ENCODE results near the gene SLC7A6. TPM values are rescaled to one million over a fixed set of nuclear protein-coding genes. Genes with fewer than 3 reads are reported as not detected.

Gene SLC7A6
- total RNA-seq, 1 donor from 2014 or later = 22.6 TPM

DNA sequence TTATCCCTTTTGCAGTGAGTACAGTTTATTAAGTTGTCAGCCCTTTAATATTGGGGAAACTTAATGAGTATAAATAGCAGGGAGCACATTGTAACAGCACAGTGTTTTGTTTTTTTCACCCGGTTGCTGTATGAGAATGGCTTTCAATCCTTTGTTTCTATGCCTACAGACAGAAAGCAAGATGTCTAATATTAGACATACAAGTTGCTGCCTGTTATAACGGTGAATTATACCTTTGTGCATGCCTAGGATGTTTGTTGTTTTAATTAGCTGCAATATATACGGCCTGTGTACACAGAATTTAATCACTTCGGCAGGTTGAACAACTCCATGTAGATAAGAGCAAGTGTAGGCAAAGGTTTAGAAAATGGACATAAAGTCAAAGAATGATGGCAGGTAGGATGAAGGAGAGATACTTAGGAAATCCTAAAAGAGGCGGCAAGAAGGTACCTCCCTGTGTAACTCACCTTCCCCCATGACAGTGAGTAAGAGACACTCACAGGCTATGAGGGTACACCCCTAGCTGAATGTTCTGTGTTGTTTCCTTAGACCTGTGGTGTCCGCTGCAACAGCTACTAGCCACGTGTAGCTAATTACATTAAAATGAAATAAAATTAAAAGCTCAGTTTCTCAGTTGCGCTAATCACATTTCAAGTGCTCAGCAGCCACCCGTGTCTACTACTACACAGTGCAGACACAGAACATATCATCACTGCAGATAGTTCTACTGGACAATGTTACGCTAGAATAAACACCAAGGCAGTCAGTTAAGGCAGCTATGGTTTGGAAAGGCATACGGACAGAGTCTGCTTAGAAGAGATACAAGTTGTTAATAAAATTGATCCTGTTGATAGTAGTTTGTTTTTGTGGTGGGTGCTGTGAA is 35.5 kb downstream of the SLC7A6 start:
- DNase-seq (ENCODE audit: low spot score) = no peak

DNA sequence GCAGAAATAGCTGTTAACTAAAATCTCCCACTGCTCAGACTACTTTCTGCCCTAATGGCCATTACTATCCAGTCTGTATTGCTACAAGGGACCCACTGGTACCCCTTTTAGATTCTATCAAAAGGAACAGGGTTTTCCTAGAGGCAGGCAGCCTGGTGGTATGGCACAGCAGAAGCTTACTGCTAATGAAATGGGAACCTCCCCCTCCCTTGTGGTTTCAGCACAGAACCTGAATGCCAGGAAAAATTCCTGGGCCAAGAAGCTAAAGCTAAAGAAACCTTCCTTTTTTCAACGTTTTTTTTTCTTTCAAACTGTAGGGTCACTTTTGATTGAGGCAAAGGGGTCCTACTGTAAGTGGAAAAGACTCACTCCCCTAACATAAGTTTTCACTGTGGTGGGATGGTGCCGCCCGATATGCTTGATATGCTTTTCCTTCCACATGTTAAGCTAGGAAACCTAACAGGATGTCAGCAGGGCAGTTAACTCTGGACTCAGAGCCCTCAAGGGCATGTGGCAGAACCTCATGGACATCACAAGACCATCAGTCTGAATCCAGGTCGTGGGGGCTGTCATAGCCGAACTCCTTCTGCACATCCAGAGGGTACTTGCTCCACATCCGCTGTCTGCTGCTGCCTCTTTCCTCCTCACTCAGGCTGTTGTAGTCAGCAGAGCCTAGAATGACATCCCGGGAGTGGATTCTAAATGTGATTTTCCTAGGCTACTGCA is 36.6 kb downstream of the SLC7A6 start:
- no peak for DNase-seq (ENCODE audit: low spot score)

DNA sequence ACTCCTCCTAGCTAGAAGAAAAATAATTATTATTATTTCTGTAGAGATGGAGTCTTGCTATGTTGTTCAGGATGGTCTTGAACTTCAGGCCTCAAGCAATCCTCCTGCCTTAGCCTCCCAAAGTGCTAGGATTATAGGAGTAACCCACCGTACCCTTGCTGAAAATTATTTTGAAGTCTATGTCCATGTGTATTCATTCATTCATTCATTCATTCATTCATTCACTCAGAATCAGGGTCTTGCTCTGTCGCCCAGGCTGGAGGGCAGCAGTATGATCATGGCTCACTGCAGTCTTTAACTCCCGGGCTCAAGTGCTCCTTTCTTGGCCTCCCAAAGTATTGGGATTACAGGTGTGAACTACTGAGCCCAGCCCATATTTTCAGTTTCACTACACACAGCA is 42.3 kb downstream of the SLC7A6 start:
- no peak for DNase-seq (ENCODE audit: low spot score)

DNA sequence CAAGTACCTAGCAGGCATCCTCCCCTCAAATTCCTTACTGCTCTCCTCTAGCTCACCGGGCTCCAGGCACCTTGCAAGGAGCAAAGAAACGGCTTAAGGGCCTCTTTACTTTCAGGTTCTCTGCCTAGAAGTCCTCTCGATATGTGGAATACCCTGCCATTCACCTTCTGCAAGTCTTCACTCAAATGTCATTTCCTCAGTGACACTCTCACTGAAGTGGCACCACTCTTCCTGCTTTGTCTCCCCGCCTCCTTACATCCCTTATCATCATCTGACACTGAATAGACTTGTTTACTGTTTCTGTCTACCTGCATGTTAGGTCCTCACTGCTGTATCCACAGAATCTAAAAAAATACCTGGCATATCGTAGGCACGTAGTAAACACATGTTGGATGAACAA is 45.5 kb downstream of the SLC7A6 start:
- no peak for DNase-seq (ENCODE audit: low spot score)

DNA sequence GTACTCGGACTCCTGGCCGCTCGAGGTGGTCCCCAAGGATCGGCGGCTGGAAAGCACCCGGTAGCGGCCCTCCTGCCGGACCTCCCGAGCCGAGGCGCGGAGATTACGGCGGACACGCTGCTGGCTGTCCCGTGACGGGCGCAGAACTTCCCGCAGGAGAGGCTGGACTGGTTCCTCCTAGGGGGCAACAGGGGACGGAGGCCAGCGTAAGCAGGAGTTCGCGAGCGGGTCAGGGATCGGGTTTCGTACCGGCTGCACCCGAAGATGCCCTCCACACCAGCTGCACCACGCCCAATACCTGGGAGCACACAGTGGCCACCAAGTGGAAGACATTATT is 46.1 kb downstream of the SLC7A6 start:
- no peak for DNase-seq (ENCODE audit: low spot score)

DNA sequence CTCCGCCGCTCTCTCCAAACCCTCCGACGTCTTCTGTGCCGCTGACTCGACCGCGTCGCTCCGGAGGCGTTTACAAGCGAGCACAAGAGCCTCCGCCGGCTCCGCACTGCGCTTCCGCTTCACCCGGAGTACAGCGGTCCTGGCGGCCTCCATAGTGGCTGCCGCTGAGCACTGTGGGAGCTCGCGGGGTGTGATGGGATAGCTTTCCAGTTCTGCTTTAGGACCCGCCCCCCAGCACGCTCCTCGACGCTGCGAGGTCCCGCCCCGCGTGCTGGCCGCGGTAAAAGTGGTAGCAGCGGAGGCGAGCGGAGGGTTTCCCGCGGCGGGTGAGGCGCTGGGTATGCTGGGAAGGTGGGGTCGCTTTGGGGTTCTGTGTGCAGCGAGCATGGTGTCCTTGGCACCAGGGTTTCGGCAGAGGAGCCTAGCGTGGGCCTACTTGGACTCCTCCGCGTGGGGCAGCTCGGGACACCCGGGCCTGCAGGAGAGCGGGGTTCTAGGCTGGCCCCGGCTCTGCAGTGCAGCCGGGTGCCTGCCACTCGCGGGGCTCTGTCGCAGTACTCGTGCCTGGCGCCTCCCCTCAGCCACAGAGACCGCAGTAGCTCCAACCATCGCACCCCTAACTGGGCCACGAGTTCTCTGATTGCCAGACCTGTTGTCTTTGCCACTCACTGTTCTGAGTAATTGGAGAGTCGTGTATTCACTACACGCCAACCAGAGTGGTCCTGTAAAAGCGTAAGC is 46.6 kb downstream of the SLC7A6 start, which contains the start of the genes PRMT7 and SLC7A6OS:
Gene PRMT7, plus strand, starts transcription at position 246 of the 738 bp plus-strand sequence. CDS start 4,961 bp downstream, outside the sequence.
Gene SLC7A6OS, minus strand, starts transcription at position 173 of the 738 bp plus-strand sequence. Its CDS starts 20 bp downstream, at position 153.
- DNase-seq (ENCODE audit: low spot score) = peak; percentile 95

DNA sequence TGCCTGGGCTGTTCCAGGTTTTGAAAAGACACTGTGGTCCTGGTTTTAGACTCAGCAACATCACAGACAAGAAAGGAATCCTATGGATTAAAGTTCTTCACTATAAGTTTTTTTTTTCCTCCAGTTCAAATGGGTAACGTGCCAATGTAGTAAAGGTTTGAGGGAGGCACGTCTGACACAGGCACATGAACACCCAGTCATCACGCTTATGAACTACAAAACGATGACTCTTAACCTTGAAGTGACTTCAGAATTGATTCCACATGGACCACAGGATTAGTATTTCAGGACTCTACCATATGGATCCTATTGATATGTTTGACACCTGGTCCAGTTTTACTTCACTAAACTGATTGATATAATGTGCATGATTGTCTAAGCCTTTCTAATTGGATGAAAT is 48.8 kb downstream of the SLC7A6 start:
- DNase-seq (ENCODE audit: low spot score) = no peak

DNA sequence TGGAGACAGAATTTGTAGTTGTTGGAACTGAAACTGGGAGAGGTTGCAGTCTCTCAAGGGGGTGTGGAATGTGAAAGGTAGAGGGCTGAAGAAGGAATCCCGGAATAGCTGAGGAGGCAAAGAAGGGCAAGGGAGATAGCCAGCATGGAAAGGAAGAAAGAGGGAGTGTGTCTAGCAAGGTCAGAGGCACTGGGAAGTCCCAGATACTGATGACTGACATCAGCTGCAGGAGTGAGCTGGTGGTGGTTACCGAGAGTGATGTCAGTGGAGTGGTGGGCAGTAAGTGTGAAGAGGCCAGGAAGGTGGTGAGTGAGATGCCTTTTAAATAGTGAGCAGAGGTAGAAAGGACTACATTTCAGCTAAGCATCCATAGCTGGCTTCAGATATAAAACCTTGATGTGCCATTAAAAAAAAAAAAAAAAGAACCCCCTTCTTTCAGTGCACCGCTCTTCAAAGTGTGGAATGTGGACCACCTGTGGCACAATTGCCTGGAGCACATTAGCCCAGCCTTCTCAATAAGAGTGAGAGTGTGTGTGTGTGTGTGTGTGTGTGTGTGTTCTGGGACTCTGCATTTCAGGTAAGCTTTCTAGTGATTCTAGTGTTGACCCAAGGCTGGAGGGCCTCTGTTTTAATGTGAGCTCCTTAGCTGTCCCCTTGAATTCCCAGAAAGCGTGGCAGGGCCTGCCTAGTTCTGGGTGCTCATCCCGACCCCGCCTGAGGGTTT is 55.0 kb downstream of the SLC7A6 start:
- no peak for DNase-seq (ENCODE audit: low spot score)

DNA sequence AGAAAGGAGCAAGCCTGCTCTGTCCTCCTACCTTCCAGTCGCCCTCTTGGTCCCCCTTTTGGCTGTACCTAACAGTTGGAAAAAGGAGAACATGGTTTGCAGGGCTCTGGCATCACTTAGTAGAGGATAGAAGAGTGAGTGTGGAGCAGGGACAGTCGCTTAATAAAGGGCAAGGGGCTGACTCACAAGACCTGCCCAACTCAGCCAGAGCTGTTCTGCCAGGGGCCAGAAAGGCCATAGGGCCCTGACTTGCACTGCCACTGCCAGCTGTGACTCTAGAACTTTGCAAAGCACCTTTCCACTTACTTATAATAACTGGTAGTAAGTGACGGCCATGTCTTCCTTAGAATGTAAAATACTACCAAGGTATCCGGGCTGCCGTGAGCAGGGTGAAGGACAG is 60.0 kb downstream of the SLC7A6 start:
- no peak for DNase-seq (ENCODE audit: low spot score)

DNA sequence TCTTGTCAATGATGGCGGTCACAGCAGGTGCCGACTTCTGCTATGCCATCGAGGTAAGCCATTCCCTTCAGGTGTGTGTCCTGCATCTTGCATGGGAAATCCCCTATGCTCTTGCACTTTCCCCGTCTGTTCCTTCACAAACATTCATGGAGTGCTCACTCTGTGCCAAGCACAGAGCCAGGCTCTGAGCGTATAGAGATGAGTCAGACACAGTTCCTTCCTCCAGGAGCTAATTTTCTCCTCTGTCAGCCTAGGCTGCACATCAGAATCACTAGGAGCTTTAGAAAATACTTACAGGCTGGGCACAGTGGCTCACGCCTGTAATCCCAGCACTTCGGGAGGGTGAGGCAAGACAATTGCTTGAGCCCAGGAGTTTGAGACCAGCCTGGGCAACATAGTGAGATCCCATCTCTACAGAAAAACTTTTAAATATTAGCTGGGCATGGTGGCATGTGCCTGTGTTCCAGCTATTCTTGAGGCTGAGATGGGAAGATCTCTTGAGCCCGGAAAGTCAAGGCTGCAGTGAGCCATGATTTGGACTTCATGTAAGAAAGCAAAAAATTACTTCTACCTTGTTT is 60.5 kb downstream of the SLC7A6 start:
- DNase-seq (ENCODE audit: low spot score) = no peak

DNA sequence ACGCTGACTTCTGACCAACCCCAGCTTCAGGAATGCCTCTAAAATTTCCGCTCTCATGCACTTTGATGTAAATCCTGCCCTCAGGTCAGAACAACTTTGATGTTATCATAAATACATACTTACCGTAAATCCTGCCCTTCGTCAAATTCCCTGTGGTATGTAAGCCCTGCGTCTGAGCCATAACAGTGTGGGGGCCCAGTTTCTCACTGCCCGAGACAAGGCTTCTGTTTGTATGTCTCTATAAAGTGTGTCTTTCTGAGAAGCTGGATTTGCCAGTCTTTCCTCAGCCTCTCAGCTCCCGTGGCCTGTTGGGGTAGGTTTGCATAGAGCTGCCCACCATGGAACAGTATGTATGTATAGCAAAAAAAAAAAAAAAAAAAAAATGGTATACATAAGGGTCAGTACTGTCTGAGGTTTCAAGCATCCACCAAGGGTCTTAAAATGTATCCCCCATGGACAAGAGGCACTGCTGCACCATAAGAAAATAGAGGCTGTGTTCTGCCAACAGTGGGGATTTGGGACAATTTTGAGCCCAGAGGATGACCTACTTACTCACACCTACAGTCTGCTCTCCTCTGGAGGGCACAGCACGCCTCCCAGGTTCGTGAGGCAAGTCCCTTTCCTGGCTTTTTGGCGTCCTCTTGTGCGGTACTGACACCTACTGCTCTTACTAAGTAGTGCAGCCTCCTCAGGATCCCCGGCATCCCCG is 64.0 kb downstream of the SLC7A6 start:
- DNase-seq (ENCODE audit: low spot score) = peak; percentile 90

DNA sequence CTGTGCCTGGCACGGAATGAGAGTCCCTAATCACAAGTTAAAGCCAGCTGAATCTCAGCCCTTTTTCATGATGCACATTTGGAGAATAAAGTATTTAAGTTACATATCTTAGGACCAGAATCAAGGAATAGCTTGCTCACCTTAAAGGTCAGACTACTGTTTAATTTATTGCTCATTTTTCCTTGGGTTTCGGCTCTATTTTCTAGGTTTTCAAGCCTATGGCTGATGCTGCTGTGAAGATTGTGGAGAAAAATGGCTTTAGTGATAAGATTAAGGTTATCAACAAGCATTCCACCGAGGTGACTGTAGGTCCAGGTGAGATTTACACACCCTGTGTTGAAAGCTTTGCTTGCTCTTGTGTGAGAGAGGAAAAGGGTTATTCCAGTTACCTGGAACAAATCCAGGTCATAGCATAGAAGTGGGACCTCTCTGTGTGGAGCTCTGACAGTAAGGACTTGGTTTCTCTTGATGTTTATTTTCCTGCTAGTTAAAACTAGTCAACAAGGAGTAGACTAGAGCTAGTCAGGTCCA is 64.6 kb downstream of the SLC7A6 start:
- DNase-seq (ENCODE audit: low spot score) = no peak

DNA sequence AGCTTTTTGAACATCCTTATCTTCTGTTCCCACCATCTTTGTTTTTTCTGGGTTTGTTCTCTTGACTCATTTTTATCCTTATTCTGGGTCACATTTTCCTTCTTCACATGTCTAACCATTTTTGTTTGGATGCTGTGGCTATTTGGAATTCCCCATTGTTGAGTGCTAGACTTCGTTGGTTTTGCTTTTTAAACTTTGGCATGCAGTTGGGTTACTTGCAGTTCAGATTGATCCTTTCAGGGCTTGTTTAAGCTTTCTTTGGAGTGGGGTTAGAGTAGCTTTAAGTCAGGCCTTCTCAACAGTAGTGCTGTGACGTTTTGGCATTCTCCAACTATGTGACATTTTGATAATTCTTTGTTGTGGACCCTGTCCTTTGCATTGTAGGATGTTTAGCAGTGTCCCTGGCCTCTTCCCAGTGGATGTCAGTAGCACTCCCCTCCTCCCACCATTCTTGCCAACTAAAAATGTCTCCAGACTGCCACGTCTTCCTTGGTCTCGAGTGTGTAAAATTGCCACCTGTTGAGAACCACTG is 67.6 kb downstream of the SLC7A6 start:
- DNase-seq (ENCODE audit: low spot score) = no peak

DNA sequence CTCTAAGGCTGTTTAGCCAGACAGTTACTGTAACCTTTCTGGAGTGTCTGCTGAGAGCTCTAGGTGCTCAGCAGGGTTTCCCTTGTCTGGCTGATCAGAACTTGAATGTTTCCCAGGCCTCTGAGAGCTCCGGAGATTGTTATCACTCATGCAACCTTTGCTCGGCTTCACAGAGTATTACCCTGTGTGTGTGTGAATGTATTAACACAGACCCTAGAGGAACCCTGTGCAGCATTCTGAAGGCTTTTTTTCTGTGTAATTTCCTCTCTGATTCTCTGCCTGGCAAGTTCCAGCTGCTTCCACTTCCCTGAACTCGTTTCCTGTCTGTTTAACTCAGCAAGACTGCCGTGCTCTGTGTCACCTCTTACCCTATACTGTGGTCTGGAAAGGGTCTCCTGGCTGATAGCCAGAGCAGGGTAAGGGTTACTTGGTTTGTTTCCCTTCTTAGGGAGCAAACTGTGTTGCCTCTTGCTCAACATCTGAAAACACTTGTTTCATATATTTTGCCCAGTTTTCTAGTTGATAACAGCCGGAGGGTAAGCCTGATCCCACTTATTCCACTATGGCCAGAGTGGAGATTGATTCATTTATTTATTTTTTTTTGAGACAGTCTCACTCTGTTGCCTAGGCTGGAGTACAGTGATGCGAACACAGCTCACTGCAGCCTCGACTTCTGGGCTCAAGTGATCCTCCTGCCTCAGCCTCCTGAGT is 68.2 kb downstream of the SLC7A6 start:
- DNase-seq (ENCODE audit: low spot score) = peak; percentile 76

DNA sequence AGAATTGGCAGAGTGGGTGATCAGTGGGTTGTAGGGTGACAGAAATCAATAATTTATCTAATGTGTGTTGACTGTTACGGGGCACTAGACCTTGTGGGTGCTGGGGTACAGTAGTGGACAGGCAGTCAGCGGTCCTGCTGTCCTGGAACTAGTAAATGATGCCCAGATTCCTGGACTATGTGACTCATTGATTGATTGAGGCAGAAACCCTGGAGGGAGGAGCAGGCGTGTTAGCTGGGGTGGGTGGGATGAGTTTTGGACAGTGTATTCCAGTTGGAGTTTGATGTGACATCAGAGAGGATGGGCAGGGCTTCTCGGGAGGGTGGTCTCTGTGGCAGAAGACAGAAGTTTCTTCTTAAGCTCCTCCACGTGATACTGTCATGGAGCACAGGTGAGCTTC is 70.8 kb downstream of the SLC7A6 start:
- no peak for DNase-seq (ENCODE audit: low spot score)

DNA sequence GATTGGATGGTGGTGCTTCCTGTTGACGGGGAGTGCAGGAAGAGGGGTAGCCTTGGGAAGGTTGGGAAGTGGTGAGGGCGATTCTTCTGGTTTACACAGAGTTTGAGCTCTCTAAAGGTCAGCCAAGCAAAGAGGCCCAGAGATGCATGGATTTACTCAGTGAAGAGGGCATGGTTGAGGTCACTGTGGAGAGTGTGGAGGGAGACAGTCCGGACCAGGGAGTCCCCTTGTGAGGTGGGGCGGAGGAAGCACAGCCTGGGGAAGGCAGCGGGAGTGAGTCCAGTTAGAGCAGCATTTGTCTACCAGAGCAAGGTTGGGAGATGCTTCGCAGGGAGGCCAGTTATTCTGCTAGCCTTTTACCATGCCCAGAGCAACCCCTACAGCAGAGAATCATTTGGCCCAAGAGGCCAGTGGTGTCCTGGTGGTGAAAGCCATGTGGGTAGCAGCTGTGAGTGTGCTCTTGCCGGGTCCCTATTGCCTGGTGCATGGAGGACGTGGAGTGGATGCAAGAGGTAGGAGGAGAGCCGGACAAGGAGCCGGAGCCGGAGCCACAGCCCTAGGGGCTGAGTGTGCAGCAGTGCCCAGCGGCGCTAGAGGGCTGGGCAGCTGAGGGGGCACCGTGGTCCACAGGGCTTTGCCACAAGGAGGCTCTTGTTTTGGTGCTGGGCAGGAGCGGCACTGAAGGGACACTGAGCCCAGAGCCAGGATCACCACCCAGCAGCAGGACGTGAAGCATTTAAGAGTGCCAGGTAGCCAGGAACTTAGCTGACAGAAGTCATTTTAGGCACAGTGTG is 74.2 kb downstream of the SLC7A6 start:
- DNase-seq (ENCODE audit: low spot score) = no peak

DNA sequence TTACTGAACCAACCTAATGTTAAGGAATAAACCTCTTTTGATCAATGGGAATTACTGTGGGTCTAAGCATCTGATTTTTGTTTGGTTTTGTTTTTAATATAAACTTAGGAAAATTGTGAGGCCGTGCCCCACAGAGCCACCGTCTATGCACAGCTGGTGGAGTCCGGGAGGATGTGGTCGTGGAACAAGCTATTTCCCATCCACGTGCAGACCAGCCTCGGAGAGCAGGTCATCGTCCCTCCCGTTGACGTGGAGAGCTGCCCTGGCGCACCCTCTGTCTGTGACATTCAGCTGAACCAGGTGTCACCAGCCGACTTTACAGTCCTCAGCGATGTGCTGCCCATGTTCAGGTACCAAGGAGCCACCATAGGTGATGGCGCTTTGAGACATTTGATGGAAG is 74.9 kb downstream of the SLC7A6 start:
- no peak for DNase-seq (ENCODE audit: low spot score)

DNA sequence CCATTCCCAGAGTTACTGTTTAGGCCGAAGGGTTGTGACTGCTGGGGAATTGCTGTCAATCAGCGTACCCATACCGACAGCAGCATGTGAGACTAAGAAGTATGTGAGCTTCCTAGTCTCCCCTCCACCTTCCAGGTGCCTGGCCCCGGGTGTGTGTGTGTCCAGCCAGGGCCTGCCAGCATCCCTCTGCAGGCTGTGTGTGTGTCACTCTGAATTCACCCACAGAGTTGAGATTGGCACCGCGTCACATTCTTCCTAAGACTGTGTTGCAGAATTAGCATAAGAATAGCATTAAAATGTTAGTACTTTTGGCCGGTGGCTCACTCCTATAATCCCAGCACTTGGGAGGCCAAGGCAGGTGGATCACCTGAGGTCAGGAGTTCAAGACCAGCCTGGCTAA is 78.3 kb downstream of the SLC7A6 start:
- DNase-seq (ENCODE audit: low spot score) = no peak

Measured in umbilical cord (tissue), 2 donors.